HG03196 (cell line): ENCODE measurements around the gene NXPE1.
"Not testable (repeated sequence)": the region's sequence is repeated elsewhere in the genome, so short reads cannot be mapped to it uniquely, and the experiment has no call there.

ENCODE experiments used
- ATAC-seq: cut with Tn5 transposase; IDR thresholded peaks from one replicate; pipeline ENCODE4 v1.9.1; 2021; ENCODE audit not compliant: unreplicated experiment

Gene NXPE1

GRCh38 chr11:114559425-114560310, at the start of gene NXPE1:
NXPE1 (minus strand) TSS chr11:114559881; CDS start chr11:114551201, 8,680 bp downstream.
- no peak for ATAC-seq

GRCh38 chr11:114609429-114609828, 49.7 kb upstream of the NXPE1 start:
- no peak for ATAC-seq

DNA sequence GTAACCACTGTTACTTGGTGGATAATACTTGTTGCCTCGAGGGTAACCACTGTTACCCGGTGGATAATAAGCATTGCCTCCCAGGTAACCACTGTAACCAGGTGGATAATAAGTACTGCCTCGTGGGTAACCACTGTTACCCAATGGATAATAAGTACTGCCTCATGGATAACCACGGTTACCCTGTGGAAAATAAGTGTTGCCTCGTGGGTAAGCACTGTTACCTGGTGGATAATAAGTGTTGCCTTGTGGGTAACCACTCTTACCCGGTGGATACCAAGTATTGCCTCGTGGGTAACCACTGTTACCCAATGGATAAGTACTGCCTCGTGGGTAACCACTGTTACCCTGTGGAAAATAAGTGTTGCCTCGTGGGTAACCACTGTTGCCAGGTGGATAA, 48.9 kb upstream of the NXPE1 start:
- not testable (repeated sequence) for ATAC-seq

DNA sequence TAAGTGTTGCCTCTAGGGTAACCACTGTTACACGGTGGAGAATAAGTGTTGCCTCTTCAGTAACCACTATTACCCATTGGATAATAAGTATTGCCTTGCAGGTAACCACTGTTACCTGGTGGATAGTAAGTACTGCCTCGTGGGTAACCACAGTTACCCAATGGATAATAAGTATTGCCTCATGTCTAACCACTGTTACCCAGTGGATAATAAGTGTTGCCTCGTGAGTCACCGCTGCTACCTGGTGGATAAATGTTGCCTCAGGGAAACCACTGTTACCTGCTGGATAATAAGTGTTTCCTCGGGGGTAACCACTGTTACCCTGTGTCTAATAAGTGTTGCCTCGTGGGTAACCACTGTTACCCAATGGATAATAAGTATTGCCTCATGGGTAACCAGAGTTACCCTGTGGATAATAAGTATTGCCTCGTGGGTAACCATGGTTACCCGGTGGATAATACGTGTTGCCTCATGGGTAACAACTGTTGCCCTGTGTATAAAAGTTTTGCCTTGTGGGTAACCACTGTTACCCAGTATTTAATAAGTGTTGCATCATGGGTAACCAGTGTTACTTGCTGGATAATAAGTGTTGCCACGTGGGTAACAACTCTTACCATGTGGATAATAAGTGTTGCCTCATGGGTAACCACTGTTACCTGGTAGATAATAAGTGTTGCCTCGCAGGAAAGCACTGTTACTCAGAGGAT, 48.2 kb upstream of the NXPE1 start:
- no peak for ATAC-seq

DNA sequence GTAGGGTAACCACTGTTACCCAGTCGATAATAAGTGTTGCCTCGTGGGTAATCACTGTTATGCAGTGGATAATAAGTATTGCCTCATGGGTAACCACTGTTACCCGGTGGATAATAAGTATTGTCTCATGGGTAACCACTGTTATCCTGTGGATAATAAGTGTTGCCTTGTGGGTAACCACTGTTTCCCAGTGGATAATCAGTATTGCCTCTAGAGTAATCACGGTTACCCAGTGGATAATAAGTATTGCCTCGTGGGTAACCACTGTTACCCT, 47.1 kb upstream of the NXPE1 start:
- ATAC-seq, result not testable (repeated sequence)

DNA sequence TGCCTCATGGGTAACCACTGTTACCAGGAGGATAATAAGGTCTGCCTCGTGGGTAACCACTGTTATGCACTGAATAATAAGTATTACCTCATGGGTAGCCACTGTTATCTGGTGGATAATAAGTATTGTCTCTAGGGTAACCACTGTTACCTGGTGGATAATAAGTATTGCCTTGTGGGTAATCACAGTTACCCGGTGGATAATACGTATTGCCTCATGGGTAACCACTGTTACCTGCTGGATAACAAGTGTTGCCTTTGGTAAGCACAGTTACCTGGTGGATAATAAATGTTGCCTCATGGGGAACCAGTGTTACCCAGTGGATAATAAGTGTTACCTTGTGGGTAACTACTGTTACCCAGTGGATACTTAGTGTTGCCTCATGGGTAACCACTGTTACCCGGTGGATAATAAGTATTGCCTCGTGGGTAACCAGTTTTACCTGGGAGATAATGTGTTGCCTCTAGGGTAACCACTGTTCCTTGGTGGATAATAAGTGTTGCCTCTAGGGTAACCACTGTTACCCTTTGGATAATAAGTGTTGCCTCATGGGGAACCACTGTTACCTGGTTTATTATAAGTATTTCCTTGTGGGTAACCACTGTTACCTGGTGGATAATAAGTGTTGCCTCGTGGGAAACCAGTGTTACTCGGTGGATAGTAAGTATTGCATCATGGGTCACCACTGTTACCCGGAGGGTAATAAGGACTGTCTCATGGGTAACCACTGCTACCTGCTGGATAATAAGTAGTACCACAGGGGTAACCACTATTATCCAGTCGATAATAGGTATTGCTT, 46.5 kb upstream of the NXPE1 start:
- ATAC-seq, result no peak

- ATAC-seq, result no peak
Observed at GRCh38 chr11:114605370-114605769, 45.7 kb upstream of the NXPE1 start.

DNA sequence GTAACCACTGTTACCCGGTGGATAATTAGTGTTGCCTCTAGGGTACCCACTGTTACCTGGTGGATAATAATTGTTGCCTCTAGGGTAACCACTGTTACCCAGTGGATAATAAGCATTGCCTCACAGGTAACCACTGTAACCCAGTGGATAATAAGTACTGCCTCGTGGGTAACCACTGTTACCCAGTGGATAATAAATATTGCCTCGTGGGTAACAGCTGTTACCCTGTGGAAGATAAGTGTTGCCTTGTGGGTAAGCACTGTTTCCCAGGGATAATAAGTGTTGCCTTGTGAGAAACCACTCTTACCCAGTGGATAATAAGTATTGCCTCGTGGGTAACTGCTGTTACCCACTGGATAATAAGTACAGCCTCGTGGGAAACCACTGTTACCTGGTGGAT, 45.2 kb upstream of the NXPE1 start:
- no peak for ATAC-seq

- ATAC-seq, result no peak
Observed at GRCh38 chr11:114604179-114604813, 44.6 kb upstream of the NXPE1 start.

GRCh38 chr11:114603151-114603550, 43.5 kb upstream of the NXPE1 start:
- not testable (repeated sequence) for ATAC-seq

DNA sequence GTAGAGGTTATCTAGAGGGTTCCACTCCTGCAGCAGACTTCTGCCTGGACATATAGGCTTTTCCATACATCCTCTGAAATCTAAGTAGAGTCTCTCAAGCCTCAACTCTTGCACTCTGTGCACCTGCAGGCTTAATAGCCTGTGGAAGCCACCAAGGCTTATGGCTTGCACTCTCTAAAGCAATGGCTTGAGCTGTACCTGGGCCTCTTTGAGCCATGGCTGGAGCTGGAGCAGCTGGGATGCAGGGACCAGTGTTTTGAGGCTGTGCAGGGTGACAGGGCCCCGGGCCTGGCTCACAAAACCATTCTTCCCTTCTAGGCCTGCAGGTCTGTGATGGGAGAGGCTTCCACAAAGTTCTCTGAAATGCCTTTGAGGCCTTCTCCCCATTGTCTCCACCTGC, 38.8 kb upstream of the NXPE1 start:
- ATAC-seq, result no peak

- ATAC-seq, result no peak
Observed at GRCh38 chr11:114596175-114596919, 36.7 kb upstream of the NXPE1 start.

DNA sequence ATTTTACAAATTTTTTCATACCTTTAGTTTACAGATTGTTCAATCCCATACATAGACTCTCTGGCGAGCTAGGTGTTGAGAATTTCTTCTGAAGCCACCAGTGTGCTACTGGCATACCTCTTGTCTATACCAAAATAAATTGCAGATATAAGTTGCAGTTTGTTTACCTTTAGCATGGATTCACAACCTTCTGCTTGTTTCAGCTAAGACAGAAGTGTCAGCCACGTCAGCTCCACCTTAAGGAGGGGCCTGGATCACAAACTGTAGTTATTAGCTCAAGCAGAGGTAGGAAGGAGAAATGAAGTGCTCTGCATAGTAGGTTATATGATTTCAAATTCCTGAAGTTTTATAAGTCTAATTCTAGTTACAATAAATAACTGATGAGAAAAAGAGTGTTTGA, 35.9 kb upstream of the NXPE1 start, which contains the start of gene NXPE4:
Gene NXPE4 (minus strand): TSS at position 216 of the 400 bp plus-strand sequence. CDS start 1,027 bp downstream, outside the sequence.
- no peak for ATAC-seq

- no peak for ATAC-seq
Observed at GRCh38 chr11:114594703-114595102, 35.0 kb upstream of the NXPE1 start.

- ATAC-seq, result no peak
Observed at GRCh38 chr11:114587398-114587953, 27.8 kb upstream of the NXPE1 start.

GRCh38 chr11:114586797-114587196, 27.1 kb upstream of the NXPE1 start:
- no peak for ATAC-seq

- no peak for ATAC-seq
Observed at GRCh38 chr11:114571712-114572111, 12.0 kb upstream of the NXPE1 start.

GRCh38 chr11:114569801-114570200, 10.1 kb upstream of the NXPE1 start:
- no peak for ATAC-seq

GRCh38 chr11:114566276-114566675, 6.6 kb upstream of the NXPE1 start:
- ATAC-seq, result no peak

- ATAC-seq, result no peak
Observed at GRCh38 chr11:114564831-114565230, 5.2 kb upstream of the NXPE1 start.
